ENCODE results near the gene IMPA2.

Gene IMPA2

DNA sequence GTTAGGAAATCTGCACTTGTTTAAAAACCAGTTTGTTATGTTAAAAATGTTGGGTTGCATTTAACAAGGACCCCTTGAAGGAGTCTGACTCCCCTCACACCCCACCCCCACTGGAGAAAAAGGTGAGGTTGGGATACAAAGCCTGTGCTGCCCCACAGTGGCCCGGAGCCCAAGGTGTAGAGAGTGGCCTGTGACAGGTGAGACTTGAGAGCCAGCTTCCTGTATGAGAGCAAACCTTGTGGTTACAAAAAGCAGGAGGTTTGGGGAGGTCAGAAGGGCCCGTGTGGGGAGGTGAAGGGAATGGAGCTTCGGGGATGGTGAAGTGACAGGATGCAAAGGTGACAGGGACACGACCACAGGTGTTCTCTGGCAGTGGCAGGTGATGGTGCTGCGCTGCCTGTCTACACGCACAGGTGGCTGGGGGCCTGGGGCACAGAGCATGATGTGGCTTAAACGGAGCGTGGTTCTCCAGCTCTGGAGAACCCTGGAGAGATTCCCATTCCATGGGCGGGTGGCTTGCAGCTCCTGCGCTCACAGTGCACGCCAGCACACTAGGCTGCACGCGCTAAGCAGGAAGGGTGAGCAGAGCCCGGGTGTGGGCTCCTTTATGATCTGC is 29.0 kb downstream of the IMPA2 start:
- no peak overlapping the region for H3K4me3 ChIP-seq (ENCODE audit: low read length)
- TF ChIP-seq CTCF (conservative IDR thresholded peaks at IDR 0.05; ENCODE audit: low read depth, low read length): no peak
- DNase-seq (ENCODE audit: low read depth): no peak

- DNase-seq (ENCODE audit: low read depth): no peak
- no peak for TF ChIP-seq CTCF (conservative IDR thresholded peaks at IDR 0.05; ENCODE audit: low read depth, low read length)
- no peak overlapping the region for H3K4me3 ChIP-seq (ENCODE audit: low read length)
These were observed 30.1 kb downstream of the IMPA2 start for GRCh38 chr18:12011199-12011956.

- H3K4me3 ChIP-seq (ENCODE audit: low read length): no peak overlapping the region
- TF ChIP-seq CTCF (conservative IDR thresholded peaks at IDR 0.05; ENCODE audit: low read depth, low read length): no peak
- no peak for DNase-seq (ENCODE audit: low read depth)
These were observed 30.7 kb downstream of the IMPA2 start for GRCh38 chr18:12011957-12012549.

DNA sequence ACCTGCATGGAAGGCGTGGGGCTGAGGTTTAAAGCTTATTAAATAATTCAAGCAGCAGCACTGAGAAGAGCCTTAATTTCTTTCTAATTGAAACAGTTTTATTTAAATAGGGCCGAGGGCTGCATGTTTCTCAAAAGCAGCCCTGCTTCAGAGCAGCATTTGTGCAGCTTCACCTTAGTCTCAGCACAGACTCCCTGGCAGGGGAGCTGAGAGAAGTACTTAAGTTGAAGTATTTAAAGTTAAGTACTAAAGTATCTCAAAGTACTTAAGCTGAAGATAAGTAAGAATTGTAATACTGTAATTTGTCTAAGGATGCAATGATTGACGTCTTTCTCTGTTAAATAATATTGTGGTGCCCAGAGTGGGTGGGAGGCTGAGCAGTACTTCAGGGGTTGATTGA is 31.4 kb downstream of the IMPA2 start:
- TF ChIP-seq CTCF (conservative IDR thresholded peaks at IDR 0.05; ENCODE audit: low read depth, low read length): no peak
- DNase-seq (ENCODE audit: low read depth): no peak
- no peak overlapping the region for H3K4me3 ChIP-seq (ENCODE audit: low read length)

DNA sequence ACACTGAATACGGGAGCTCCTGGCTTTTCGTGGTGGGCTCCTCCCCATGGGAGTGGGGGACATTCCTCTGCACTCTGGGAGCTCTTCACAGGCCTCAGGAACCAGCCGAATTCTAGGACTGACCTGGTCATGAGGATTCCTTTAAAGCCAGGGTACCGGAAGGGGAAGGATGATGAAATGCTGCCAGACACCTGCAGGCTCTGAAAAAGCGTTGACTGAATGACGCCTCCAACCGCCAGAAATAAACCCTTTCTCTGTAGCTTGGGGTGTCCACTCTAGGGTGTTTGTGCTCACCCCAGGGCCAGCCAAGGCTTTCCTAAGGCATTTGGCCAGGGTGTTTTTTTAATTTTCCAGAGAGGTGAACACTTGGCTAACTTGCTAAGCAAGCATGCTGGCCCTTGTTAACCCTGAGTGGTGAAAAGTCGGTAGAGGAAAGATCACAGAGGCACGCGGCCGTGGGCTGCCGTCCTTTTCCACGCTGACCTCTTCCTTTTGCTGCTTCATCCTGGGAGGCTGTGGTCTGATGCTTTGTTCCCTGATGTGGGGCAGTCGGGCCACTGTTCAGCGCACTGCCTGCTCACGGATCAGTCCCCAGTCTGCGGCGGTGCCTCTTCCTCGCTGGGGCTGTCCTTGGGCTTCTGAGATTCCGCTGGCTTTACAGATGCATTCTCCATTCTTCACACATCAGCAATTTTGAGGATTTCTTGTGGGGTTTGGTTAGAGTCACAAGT is 32.0 kb downstream of the IMPA2 start:
- TF ChIP-seq CTCF (conservative IDR thresholded peaks at IDR 0.05; ENCODE audit: low read depth, low read length): no peak
- H3K4me3 ChIP-seq (ENCODE audit: low read length): no peak overlapping the region
- no peak for DNase-seq (ENCODE audit: low read depth)

DNA sequence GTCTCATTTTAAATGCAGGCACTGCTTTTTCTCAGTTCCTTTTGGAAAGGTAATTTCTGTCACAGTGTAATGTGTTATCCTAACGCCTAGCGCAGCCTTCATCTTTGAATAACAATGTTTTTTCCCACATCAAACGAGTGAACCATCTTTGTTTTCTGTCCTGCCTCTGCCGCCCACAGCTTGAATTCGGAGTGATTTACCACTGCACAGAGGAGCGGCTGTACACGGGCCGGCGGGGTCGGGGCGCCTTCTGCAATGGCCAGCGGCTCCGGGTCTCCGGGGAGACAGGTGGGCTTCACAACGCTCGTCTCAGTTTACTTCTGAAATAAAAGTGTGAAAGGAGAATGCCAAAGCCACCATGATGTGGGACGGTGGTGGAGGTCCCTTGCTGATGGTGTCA is 32.8 kb downstream of the IMPA2 start:
- DNase-seq (ENCODE audit: low read depth): no peak
- no peak overlapping the region for H3K4me3 ChIP-seq (ENCODE audit: low read length)
- no peak for TF ChIP-seq CTCF (conservative IDR thresholded peaks at IDR 0.05; ENCODE audit: low read depth, low read length)

Measured in retinal pigment epithelial cell (primary cell).